CD14-positive monocyte (primary cell): ENCODE data around the gene NEK10. TPM values are rescaled to one million over a fixed set of nuclear protein-coding genes. Genes with fewer than 3 reads are reported as not detected.

Experiments
- DNase-seq, 3 donors: peaks; one replicate each; pipeline ENCODE4 v3.0.0-alpha.2; 2011 to 2022
- H2AFZ ChIP-seq: 2 replicates; pipeline ENCODE4 v1.6.0; 2012; ENCODE audit warnings: mild to moderate bottlenecking, low read depth, low read length, inconsistent platforms; ENCODE audit not compliant: insufficient read depth, poor library complexity, severe bottlenecking
- H3K27ac ChIP-seq, 2 donors: 1 replicate in 1 of 2; 2 replicates in 1 of 2; pipeline ENCODE4 v1.5.1; 2012 to 2013; ENCODE audit warnings: low read length in 2 of 2, control low read depth in 1 of 2, inconsistent platforms in 1 of 2, low read depth in 1 of 2, mild to moderate bottlenecking in 1 of 2
- H3K27me3 ChIP-seq, 2 donors: one replicate each; pipeline versions ENCODE4 v1.6.0 to v1.6.1; 2011 to 2013; ENCODE audit warnings: low read length in 2 of 2; ENCODE audit not compliant: control insufficient read depth in 2 of 2, insufficient read depth in 2 of 2
- H3K36me3 ChIP-seq, 2 donors: replicated peaks in 1 of 2; 1 replicate in 1 of 2; 2 replicates in 1 of 2; pipeline versions ENCODE4 v1.5.1 to v1.6.1; 2012 to 2013; ENCODE audit warnings: low read length in 2 of 2, control low read depth in 1 of 2, inconsistent platforms in 1 of 2, mild to moderate bottlenecking in 1 of 2; ENCODE audit not compliant: insufficient read depth in 2 of 2, control insufficient read depth in 1 of 2
- H3K4me1 ChIP-seq, 2 donors: 1 replicate in 1 of 2; 2 replicates in 1 of 2; pipeline versions ENCODE4 v1.5.1 to v1.6.1; 2012 to 2013; ENCODE audit warnings: low read length in 2 of 2, control low read depth in 1 of 2, inconsistent platforms in 1 of 2, mild to moderate bottlenecking in 1 of 2, moderate library complexity in 1 of 2; ENCODE audit not compliant: insufficient read depth in 2 of 2, control insufficient read depth in 1 of 2
- H3K4me2 ChIP-seq: replicated peaks from 2 replicates; pipeline ENCODE3; 2012; ENCODE audit warnings: low read length, moderate library complexity, mild to moderate bottlenecking; ENCODE audit not compliant: poor library complexity, severe bottlenecking; ENCODE audit errors: extremely low read depth
- H3K4me3 ChIP-seq, 3 experiments: fragments of 200-600 bp in 1 of 3; sonication (generic) in 1 of 3; replicated peaks in 1 of 3; 1 replicate in 2 of 3; 2 replicates in 1 of 3; pipeline ENCODE4 v1.5.1; 2011 to 2013; ENCODE audit warnings: low read length in 3 of 3, mild to moderate bottlenecking in 3 of 3, control low read depth in 2 of 3, low read depth in 2 of 3, inconsistent platforms in 1 of 3, moderate library complexity in 1 of 3
- H3K79me2 ChIP-seq: 2 replicates; pipeline ENCODE4 v1.6.0; 2012; ENCODE audit warnings: mild to moderate bottlenecking, control low read depth, inconsistent platforms, low read length, moderate library complexity; ENCODE audit not compliant: insufficient read depth
- H3K9ac ChIP-seq: 2 replicates; pipeline ENCODE4 v1.6.0; 2017; ENCODE audit warnings: low read length, mild to moderate bottlenecking; ENCODE audit not compliant: insufficient read depth, poor library complexity, severe bottlenecking
- H3K9me3 ChIP-seq, 2 donors: replicated peaks in 1 of 2; 1 replicate in 1 of 2; 2 replicates in 1 of 2; pipeline versions ENCODE4 v1.5.1 to v1.6.1; 2012 to 2013; ENCODE audit warnings: low read length in 2 of 2, control low read depth in 1 of 2; ENCODE audit not compliant: control insufficient read depth in 1 of 2, insufficient read depth in 1 of 2
- H4K20me1 ChIP-seq: 2 replicates; pipeline ENCODE4 v1.6.0; 2012; ENCODE audit warnings: mild to moderate bottlenecking, low read length, control low read depth, moderate library complexity; ENCODE audit not compliant: insufficient read depth
- H3K27ac Mint-ChIP-seq, 7 donors: one replicate each; pipeline ENCODE4 v1.8.0; 2020; ENCODE audit warnings: mild to moderate bottlenecking in 7 of 7, mixed read lengths in 7 of 7, moderate library complexity in 6 of 7, inconsistent platforms in 2 of 7
- H3K27me3 Mint-ChIP-seq, 3 donors: one replicate each; pipeline ENCODE4 v1.8.0; 2021 to 2022; ENCODE audit warnings: low read depth in 3 of 3, mild to moderate bottlenecking in 3 of 3, mixed read lengths in 3 of 3, moderate library complexity in 3 of 3, inconsistent platforms in 1 of 3
- H3K36me3 Mint-ChIP-seq, 2 donors: one replicate each; pipeline ENCODE4 v1.8.0; 2020; ENCODE audit warnings: mixed read lengths in 2 of 2, inconsistent platforms in 1 of 2, mild to moderate bottlenecking in 1 of 2
- H3K4me1 Mint-ChIP-seq: one replicate; pipeline ENCODE4 v1.8.0; 2020; ENCODE audit warnings: mild to moderate bottlenecking, mixed read lengths
- H3K4me3 Mint-ChIP-seq, 2 donors: one replicate each; pipeline ENCODE4 v1.8.0; 2020; ENCODE audit warnings: mild to moderate bottlenecking in 2 of 2, mixed read lengths in 2 of 2, moderate library complexity in 1 of 2
- H3K9me3 Mint-ChIP-seq, 7 donors: one replicate each; pipeline ENCODE4 v1.8.0; 2020 to 2022; ENCODE audit warnings: mixed read lengths in 7 of 7, mild to moderate bottlenecking in 6 of 7, moderate library complexity in 6 of 7, inconsistent platforms in 2 of 7
- WGBS: methylation state at CpG from one replicate; pipeline ENCODE4 v1.1.5; 2013; ENCODE audit warnings: missing lambda C conversion rate; ENCODE audit not compliant: insufficient coverage; 5-methylcytosine and 5-hydroxymethylcytosine counted together
- intact Hi-C, 2 donors: fragments of 100-400 bp; cut with micrococcal nuclease; formaldehyde crosslinking; loops; one replicate each; pipeline versions ENCODE4 v1.15.0 to v1.15.1; 2023
- polyA plus RNA-seq, 3 donors: library from polyadenylated mRNA; depleted of rRNA in 1 of 3; unstranded in 2 of 3; stranded (reverse) in 1 of 3; fragments of 300-500 nt in 2 of 3; fragments of >200 nt in 1 of 3; fragmentation: Illumina TruSeq in 2 of 3; gene quantifications; 1 replicate in 2 of 3; 2 replicates in 1 of 3; pipeline ENCODE4 v1.2.3, GENCODE V29; 2012 to 2021
- TF ChIP-seq, protein P1 (sequence below): fragments of 200-600 bp; IDR thresholded peaks from one replicate; pipeline ENCODE4 v1.8.0; 2022; ENCODE audit warnings: antibody characterized with exemption, mild to moderate bottlenecking

The NEK10 gene
- polyA plus RNA-seq, 3 donors = not detected

DNA sequence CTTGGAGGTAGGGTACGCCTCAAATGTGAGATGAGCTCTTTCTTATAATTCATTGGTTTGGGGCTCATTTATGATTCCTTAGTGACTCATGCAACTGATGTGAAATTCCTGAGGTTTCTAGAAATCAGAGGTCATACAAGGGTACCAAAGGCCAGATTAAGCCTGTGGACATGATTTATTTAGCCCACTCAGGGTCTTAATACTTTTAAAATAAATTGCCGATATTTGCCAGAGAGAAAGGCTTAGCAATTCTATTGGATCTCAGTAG is 289.0 kb downstream of the NEK10 start:
- H3K27me3 ChIP-seq = no peaks in the 10 kb centered on the region
- H3K9me3 Mint-ChIP-seq = peaks cover 0 to 5% (median 0%) of the 10 kb centered on the region in 7 donors
- H3K4me2 ChIP-seq = no peak overlapping the region
- H3K9ac ChIP-seq = no peak overlapping the region
- peaks cover 1 to 9% (median 5%) of the 10 kb centered on the region in 3 donors for H3K27me3 Mint-ChIP-seq
- H4K20me1 ChIP-seq = no peaks in the 10 kb centered on the region
- intact Hi-C loops = no loop called here
- peaks cover 0 to 3% of the 10 kb centered on the region in 2 donors for H3K9me3 ChIP-seq
- H3K79me2 ChIP-seq = no peaks in the 10 kb centered on the region
- H3K4me3 Mint-ChIP-seq = no peak overlapping the region
- H3K4me1 ChIP-seq = no peaks in the 10 kb centered on the region
- no peak for DNase-seq
- no peak overlapping the region for H2AFZ ChIP-seq
- no peak overlapping the region for H3K27ac Mint-ChIP-seq
- TF ChIP-seq, protein P1, sequence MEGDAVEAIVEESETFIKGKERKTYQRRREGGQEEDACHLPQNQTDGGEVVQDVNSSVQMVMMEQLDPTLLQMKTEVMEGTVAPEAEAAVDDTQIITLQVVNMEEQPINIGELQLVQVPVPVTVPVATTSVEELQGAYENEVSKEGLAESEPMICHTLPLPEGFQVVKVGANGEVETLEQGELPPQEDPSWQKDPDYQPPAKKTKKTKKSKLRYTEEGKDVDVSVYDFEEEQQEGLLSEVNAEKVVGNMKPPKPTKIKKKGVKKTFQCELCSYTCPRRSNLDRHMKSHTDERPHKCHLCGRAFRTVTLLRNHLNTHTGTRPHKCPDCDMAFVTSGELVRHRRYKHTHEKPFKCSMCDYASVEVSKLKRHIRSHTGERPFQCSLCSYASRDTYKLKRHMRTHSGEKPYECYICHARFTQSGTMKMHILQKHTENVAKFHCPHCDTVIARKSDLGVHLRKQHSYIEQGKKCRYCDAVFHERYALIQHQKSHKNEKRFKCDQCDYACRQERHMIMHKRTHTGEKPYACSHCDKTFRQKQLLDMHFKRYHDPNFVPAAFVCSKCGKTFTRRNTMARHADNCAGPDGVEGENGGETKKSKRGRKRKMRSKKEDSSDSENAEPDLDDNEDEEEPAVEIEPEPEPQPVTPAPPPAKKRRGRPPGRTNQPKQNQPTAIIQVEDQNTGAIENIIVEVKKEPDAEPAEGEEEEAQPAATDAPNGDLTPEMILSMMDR = no peak
- H3K36me3 Mint-ChIP-seq = no peaks in the 10 kb centered on the region
- H3K36me3 ChIP-seq = no peaks in the 10 kb centered on the region
- no peaks in the 10 kb centered on the region for H3K4me1 Mint-ChIP-seq
- no peak overlapping the region for H3K4me3 ChIP-seq
- WGBS = 81% methylated on average over 2 of the region's 2 CpGs
- no peak overlapping the region for H3K27ac ChIP-seq

DNA sequence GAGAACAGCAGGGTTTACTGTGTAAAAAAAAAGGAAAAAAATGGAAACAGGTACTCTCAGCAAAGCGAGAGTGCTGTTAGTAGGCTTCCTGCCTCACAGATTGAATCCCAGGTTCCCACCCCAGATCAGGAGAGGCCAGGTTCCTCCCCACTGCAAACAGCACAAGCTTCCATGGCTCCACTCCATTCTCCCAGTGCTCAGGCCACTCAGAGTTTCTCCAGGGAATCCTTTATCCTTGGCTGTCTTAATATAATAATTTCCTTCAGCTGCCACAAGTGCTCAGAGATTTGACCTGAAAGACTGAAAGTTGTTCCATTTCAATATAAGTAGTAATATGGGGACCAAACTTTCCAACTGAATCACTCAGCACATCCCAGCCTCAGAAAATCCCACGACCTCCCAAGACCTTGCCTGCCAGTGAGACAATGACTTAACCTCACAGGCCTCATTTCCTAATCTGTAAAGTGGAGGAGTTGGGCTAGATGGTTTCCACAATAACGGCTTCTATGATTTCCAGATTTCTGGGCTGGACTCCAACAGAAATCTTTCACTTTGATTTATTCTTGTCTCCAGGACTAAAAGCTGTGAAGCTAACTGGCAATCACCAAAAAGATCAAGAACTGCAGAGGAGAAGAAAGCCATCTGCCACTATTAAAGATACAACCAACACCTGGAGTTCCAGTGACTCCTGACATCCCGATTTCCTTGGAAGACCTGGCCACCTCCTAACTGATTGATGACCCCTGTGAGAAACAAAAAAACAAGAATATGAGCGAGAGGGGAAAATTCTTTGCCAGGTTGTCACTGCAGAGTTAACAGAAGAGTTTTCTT is 289.5 kb downstream of the NEK10 start:
- H3K9me3 ChIP-seq = peaks cover 0 to 3% of the 10 kb centered on the region in 2 donors
- H3K4me3 ChIP-seq = no peak overlapping the region
- H3K9ac ChIP-seq = no peak overlapping the region
- peaks cover 0 to 5% (median 0%) of the 10 kb centered on the region in 7 donors for H3K9me3 Mint-ChIP-seq
- H3K4me3 Mint-ChIP-seq = no peak overlapping the region
- no peaks in the 10 kb centered on the region for H3K4me1 ChIP-seq
- H3K27me3 Mint-ChIP-seq = peaks cover 1 to 9% (median 5%) of the 10 kb centered on the region in 3 donors
- no peaks in the 10 kb centered on the region for H3K36me3 ChIP-seq
- DNase-seq = no peak
- no peak overlapping the region for H3K4me2 ChIP-seq
- H2AFZ ChIP-seq = no peak overlapping the region
- H3K27ac Mint-ChIP-seq = no peak overlapping the region
- no peaks in the 10 kb centered on the region for H3K27me3 ChIP-seq
- H3K4me1 Mint-ChIP-seq = no peaks in the 10 kb centered on the region
- WGBS = 80% methylated on average over 2 of the region's 5 CpGs
- no peaks in the 10 kb centered on the region for H3K79me2 ChIP-seq
- intact Hi-C loops = no loop called here
- H4K20me1 ChIP-seq = no peaks in the 10 kb centered on the region
- no peaks in the 10 kb centered on the region for H3K36me3 Mint-ChIP-seq
- no peak overlapping the region for H3K27ac ChIP-seq
- TF ChIP-seq, protein P1 = no peak
